Tibial nerve (tissue), 4 donors: Measurements from ENCODE around the gene UCP1. TPM values are rescaled to one million over a fixed set of nuclear protein-coding genes. Genes with fewer than 3 reads are reported as not detected.

ENCODE experiments used
- DNase-seq, 2 donors: peaks; one replicate each; pipeline ENCODE4 v3.0.0-alpha.2; 2019; ENCODE audit warnings: low spot score in 2 of 2
- H3K27ac ChIP-seq, 4 donors: fragments of 200-600 bp; sonication (generic) in 3 of 4; one replicate each; pipeline ENCODE4 v1.5.1; 2017 to 2019; ENCODE audit warnings: mild to moderate bottlenecking in 1 of 4
- H3K27me3 ChIP-seq, 2 donors: fragments of 200-600 bp; sonication (generic) in 1 of 2; one replicate each; pipeline versions ENCODE4 v1.5.1 to v1.6.0; 2017 to 2019
- H3K36me3 ChIP-seq, 3 donors: fragments of 200-600 bp; sonication (generic); one replicate each; pipeline ENCODE4 v1.5.1; 2018 to 2019
- H3K4me1 ChIP-seq, 4 donors: fragments of 200-600 bp; sonication (generic) in 3 of 4; one replicate each; pipeline ENCODE4 v1.5.1; 2017 to 2019
- H3K4me3 ChIP-seq, 4 donors: fragments of 200-600 bp; sonication (generic) in 3 of 4; one replicate each; pipeline ENCODE4 v1.5.1; 2017 to 2019; ENCODE audit warnings: mild to moderate bottlenecking in 1 of 4, moderate library complexity in 1 of 4
- H3K9me3 ChIP-seq, 4 donors: fragments of 200-600 bp; sonication (generic) in 3 of 4; one replicate each; pipeline ENCODE4 v1.5.1; 2017 to 2019
- CTCF ChIP-seq, 5 experiments: fragments of 200-600 bp in 3 of 5; fragments of 450-650 bp in 2 of 5; sonication (generic) in 3 of 5; IDR thresholded peaks; one replicate each; pipeline ENCODE4 v1.5.1; 2016 to 2019; ENCODE audit warnings: antibody characterized with exemption in 5 of 5, mild to moderate bottlenecking in 3 of 5, moderate library complexity in 2 of 5
- EP300 ChIP-seq, 2 donors: sonication (generic); formaldehyde crosslinking; IDR thresholded peaks; one replicate each; pipeline ENCODE4 v1.6.1; 2017; ENCODE audit warnings: antibody characterized with exemption in 2 of 2, mild to moderate bottlenecking in 1 of 2
- POLR2A ChIP-seq, 2 donors: fragments of 450-650 bp; IDR thresholded peaks; one replicate each; pipeline ENCODE4 v1.6.1; 2017; ENCODE audit warnings: antibody characterized with exemption in 2 of 2, mild to moderate bottlenecking in 2 of 2, moderate library complexity in 2 of 2
- WGBS, 2 donors: methylation state at CpG; one replicate each; pipeline ENCODE4 v1.1.5; 2018; 5-methylcytosine and 5-hydroxymethylcytosine counted together
- total RNA-seq, 4 donors: library from RNA; depleted of rRNA; stranded (reverse); fragments of >200 nt; gene quantifications; one replicate each; pipeline ENCODE4 v1.1.0, GENCODE V29; 2016

The UCP1 gene
- total RNA-seq, 4 donors from 2014 or later = not detected

GRCh38 chr4:140579278-140579677 lies 10.5 kb upstream of the UCP1 start:
- Histone ChIP-seq H3K4me3 (no peak overlapping the region), H3K4me1 (no peaks in the 10 kb centered on the region), H3K9me3 (no peaks in the 10 kb centered on the region), H3K36me3 (no peaks in the 10 kb centered on the region), H3K27me3 (peaks cover 0 to 34% of the 10 kb centered on the region in 2 donors), H3K27ac (no peak overlapping the region)
- DNase-seq = no peak
- no peak for TF ChIP-seq CTCF (IDR thresholded peaks at IDR 0.05)
- no peak for TF ChIP-seq EP300 (IDR thresholded peaks at IDR 0.05)
- no peak for TF ChIP-seq POLR2A (IDR thresholded peaks at IDR 0.05)
- 11 to 17% methylated on average over 27 of the region's 27 CpGs for WGBS, 2 donors

GRCh38 chr4:140575489-140575888 lies 6.7 kb upstream of the UCP1 start:
- Histone ChIP-seq H3K36me3 (no peaks in the 10 kb centered on the region), H3K9me3 (peaks cover 0 to 17% (median 3%) of the 10 kb centered on the region in 4 donors), H3K4me3 (no peak overlapping the region), H3K27ac (no peak overlapping the region), H3K27me3 (peaks cover 0 to 43% of the 10 kb centered on the region in 2 donors), H3K4me1 (no peaks in the 10 kb centered on the region)
- no peak for DNase-seq
- WGBS, 2 donors = 64 to 76% methylated on average over 4 of the region's 4 CpGs
- no peak for TF ChIP-seq POLR2A (IDR thresholded peaks at IDR 0.05)
- no peak for TF ChIP-seq CTCF (IDR thresholded peaks at IDR 0.05)
- no peak for TF ChIP-seq EP300 (IDR thresholded peaks at IDR 0.05)

- DNase-seq = no peak
- TF ChIP-seq CTCF (IDR thresholded peaks at IDR 0.05) (no peak), POLR2A (IDR thresholded peaks at IDR 0.05) (no peak), EP300 (IDR thresholded peaks at IDR 0.05) (no peak)
- Histone ChIP-seq H3K4me1 (peaks cover 0 to 23% (median 13%) of the 10 kb centered on the region in 4 donors), H3K36me3 (no peaks in the 10 kb centered on the region), H3K9me3 (peaks cover 0 to 17% (median 3%) of the 10 kb centered on the region in 4 donors), H3K4me3 (no peak overlapping the region), H3K27me3 (peaks cover 0 to 43% of the 10 kb centered on the region in 2 donors), H3K27ac (no peak overlapping the region)
- 90 to 92% methylated on average over 2 of the region's 2 CpGs for WGBS, 2 donors
Measured at GRCh38 chr4:140571620-140572019, 2.9 kb upstream of the UCP1 start.

GRCh38 chr4:140569307-140569638 lies 512 bp upstream of the UCP1 start:
- H3K4me3 ChIP-seq = peak overlapping the region; percentile 14 to 56 (median 34)
- H3K4me1 ChIP-seq = peaks cover 0 to 23% (median 13%) of the 10 kb centered on the region in 4 donors
- no peak for TF ChIP-seq POLR2A (IDR thresholded peaks at IDR 0.05)
- TF ChIP-seq EP300 (IDR thresholded peaks at IDR 0.05) = no peak
- no peak for TF ChIP-seq CTCF (IDR thresholded peaks at IDR 0.05)
- H3K27me3 ChIP-seq = peaks cover 0 to 56% of the 10 kb centered on the region in 2 donors
- no peak for DNase-seq
- WGBS, 2 donors = 52 to 62% methylated on average over 7 of the region's 7 CpGs
- peaks cover 0 to 17% (median 3%) of the 10 kb centered on the region in 4 donors for H3K9me3 ChIP-seq
- H3K36me3 ChIP-seq = no peaks in the 10 kb centered on the region
- H3K27ac ChIP-seq = no peak overlapping the region

GRCh38 chr4:140559696-140560095 lies 9.1 kb downstream of the UCP1 start:
- H3K9me3 ChIP-seq = no peaks in the 10 kb centered on the region
- DNase-seq = no peak
- H3K27me3 ChIP-seq = no peaks in the 10 kb centered on the region
- H3K4me1 ChIP-seq = no peaks in the 10 kb centered on the region
- TF ChIP-seq POLR2A (IDR thresholded peaks at IDR 0.05) (no peak), EP300 (IDR thresholded peaks at IDR 0.05) (no peak), CTCF (IDR thresholded peaks at IDR 0.05) (no peak)
- no peaks in the 10 kb centered on the region for H3K36me3 ChIP-seq
- no peak overlapping the region for H3K4me3 ChIP-seq
- no peak overlapping the region for H3K27ac ChIP-seq
- whole genome bisulfite sequencing, 2 donors = 87% methylated on average over 6 of the region's 6 CpGs
